Measurements from ENCODE around the gene BAIAP2L1. TPM values are rescaled to one million over a fixed set of nuclear protein-coding genes. Genes with fewer than 3 reads are reported as not detected.

Gene BAIAP2L1
- total RNA-seq, 1 donor from 2014 or later = 35.1 TPM

- Histone ChIP-seq H4K20me1 (ENCODE audit: low read depth) (peaks cover 6% of the 10 kb centered on the region), H3K27me3 (no peaks in the 10 kb centered on the region), H3K9me3 (ENCODE audit: low read depth) (no peaks in the 10 kb centered on the region), H3K4me2 (no peak overlapping the region), H3K79me2 (ENCODE audit: low read depth) (peaks cover 5% of the 10 kb centered on the region), H3F3A (ENCODE audit: low read depth) (no peaks in the 10 kb centered on the region), H3K27ac (no peak overlapping the region), H3K9ac (no peak overlapping the region), H2AFZ (replicated peaks) (no peak overlapping the region), H3K4me3 (no peak overlapping the region), H3K36me3 (no peaks in the 10 kb centered on the region), H3K4me1 (no peaks in the 10 kb centered on the region)
- TF ChIP-seq EZH2 (IDR thresholded peaks at IDR 0.05) (no peak), CTCF (IDR thresholded peaks at IDR 0.05) (no peak), EZH2phosphoT487 (IDR thresholded peaks at IDR 0.05) (no peak)
- H3K27ac Mint-ChIP-seq = no peak overlapping the region
- H3K27me3 Mint-ChIP-seq (ENCODE audit: insufficient read depth, low read depth) = peaks cover 4% of the 10 kb centered on the region
- no peaks in the 10 kb centered on the region for H3K9me3 Mint-ChIP-seq
- no peak for DNase-seq (ENCODE audit: low spot score)
- peaks cover 5% of the 10 kb centered on the region for H3K4me1 Mint-ChIP-seq
- H3K36me3 Mint-ChIP-seq = no peaks in the 10 kb centered on the region
- no peak overlapping the region for H3K4me3 Mint-ChIP-seq
Observed at GRCh38 chr7:98354511-98355249, 46.2 kb downstream of the BAIAP2L1 start.

GRCh38 chr7:98354052-98354451 is 46.8 kb downstream of the BAIAP2L1 start:
- H3K27ac Mint-ChIP-seq = no peak overlapping the region
- no peak for DNase-seq (ENCODE audit: low spot score)
- TF ChIP-seq EZH2 (IDR thresholded peaks at IDR 0.05) (no peak), CTCF (IDR thresholded peaks at IDR 0.05) (no peak), EZH2phosphoT487 (IDR thresholded peaks at IDR 0.05) (no peak)
- peaks cover 4% of the 10 kb centered on the region for H3K27me3 Mint-ChIP-seq (ENCODE audit: insufficient read depth, low read depth)
- peaks cover 3% of the 10 kb centered on the region for H3K4me1 Mint-ChIP-seq
- Histone ChIP-seq H3K4me1 (no peaks in the 10 kb centered on the region), H3F3A (ENCODE audit: low read depth) (no peaks in the 10 kb centered on the region), H3K9ac (no peak overlapping the region), H4K20me1 (ENCODE audit: low read depth) (peaks cover 6% of the 10 kb centered on the region), H3K4me2 (no peak overlapping the region), H3K27ac (no peak overlapping the region), H3K4me3 (no peak overlapping the region), H3K36me3 (no peaks in the 10 kb centered on the region), H2AFZ (replicated peaks) (no peak overlapping the region), H3K79me2 (ENCODE audit: low read depth) (peaks cover 5% of the 10 kb centered on the region), H3K9me3 (ENCODE audit: low read depth) (no peaks in the 10 kb centered on the region), H3K27me3 (no peaks in the 10 kb centered on the region)
- no peak overlapping the region for H3K4me3 Mint-ChIP-seq
- no peaks in the 10 kb centered on the region for H3K36me3 Mint-ChIP-seq
- H3K9me3 Mint-ChIP-seq = no peaks in the 10 kb centered on the region

GRCh38 chr7:98352621-98353020 is 48.3 kb downstream of the BAIAP2L1 start:
- H3K9me3 Mint-ChIP-seq = no peaks in the 10 kb centered on the region
- Histone ChIP-seq H3K4me1 (no peaks in the 10 kb centered on the region), H3K36me3 (no peaks in the 10 kb centered on the region), H3K9me3 (ENCODE audit: low read depth) (no peaks in the 10 kb centered on the region), H4K20me1 (ENCODE audit: low read depth) (peaks cover 6% of the 10 kb centered on the region), H3K79me2 (ENCODE audit: low read depth) (peaks cover 5% of the 10 kb centered on the region), H3K27me3 (no peaks in the 10 kb centered on the region), H3K9ac (no peak overlapping the region), H3K27ac (no peak overlapping the region), H3F3A (ENCODE audit: low read depth) (no peaks in the 10 kb centered on the region), H3K4me2 (no peak overlapping the region), H3K4me3 (no peak overlapping the region), H2AFZ (replicated peaks) (no peak overlapping the region)
- peaks cover 6% of the 10 kb centered on the region for H3K4me1 Mint-ChIP-seq
- H3K36me3 Mint-ChIP-seq = no peaks in the 10 kb centered on the region
- no peak for DNase-seq (ENCODE audit: low spot score)
- TF ChIP-seq EZH2phosphoT487 (IDR thresholded peaks at IDR 0.05) (no peak), CTCF (IDR thresholded peaks at IDR 0.05) (no peak), EZH2 (IDR thresholded peaks at IDR 0.05) (no peak)
- no peak overlapping the region for H3K4me3 Mint-ChIP-seq
- no peak overlapping the region for H3K27ac Mint-ChIP-seq
- H3K27me3 Mint-ChIP-seq (ENCODE audit: insufficient read depth, low read depth) = peaks cover 4% of the 10 kb centered on the region
